GM19099 (cell line): ENCODE results near the gene MAGI2.

ENCODE experiments used
- POLR2A ChIP-seq: IDR thresholded peaks from 3 replicates; pipeline ENCODE4 v1.6.1; 2011; ENCODE audit warnings: low read depth; ENCODE audit not compliant: insufficient read length; ENCODE audit errors: extremely low read depth

The MAGI2 gene

GRCh38 chr7:78703391-78703790 lies 750.1 kb downstream of the MAGI2 start:
- TF ChIP-seq POLR2A, result no peak

- TF ChIP-seq POLR2A, result no peak
Measured at GRCh38 chr7:78702770-78703169, 750.7 kb downstream of the MAGI2 start.

- TF ChIP-seq POLR2A, result no peak
Measured at GRCh38 chr7:78695826-78696225, 757.6 kb downstream of the MAGI2 start.

- TF ChIP-seq POLR2A, result no peak
Measured at GRCh38 chr7:78691584-78691983, 761.9 kb downstream of the MAGI2 start.

- no peak for TF ChIP-seq POLR2A
Measured at GRCh38 chr7:78690174-78690573, 763.3 kb downstream of the MAGI2 start.

- TF ChIP-seq POLR2A, result no peak
Measured at GRCh38 chr7:78688376-78688775, 765.1 kb downstream of the MAGI2 start.

- no peak for TF ChIP-seq POLR2A
Measured at GRCh38 chr7:78686189-78686588, 767.3 kb downstream of the MAGI2 start.

GRCh38 chr7:78684201-78684600 lies 769.3 kb downstream of the MAGI2 start:
- no peak for TF ChIP-seq POLR2A

GRCh38 chr7:78683566-78683965 lies 769.9 kb downstream of the MAGI2 start:
- no peak for TF ChIP-seq POLR2A

GRCh38 chr7:78679112-78679876 lies 774.2 kb downstream of the MAGI2 start:
- TF ChIP-seq POLR2A, result no peak

- TF ChIP-seq POLR2A, result no peak
Measured at GRCh38 chr7:78677391-78677790, 776.1 kb downstream of the MAGI2 start.

GRCh38 chr7:78675511-78675910 lies 778.0 kb downstream of the MAGI2 start:
- no peak for TF ChIP-seq POLR2A

GRCh38 chr7:78673272-78673671 lies 780.2 kb downstream of the MAGI2 start:
- TF ChIP-seq POLR2A, result no peak

- no peak for TF ChIP-seq POLR2A
Measured at GRCh38 chr7:78662939-78663338, 790.5 kb downstream of the MAGI2 start.

- TF ChIP-seq POLR2A, result no peak
Measured at GRCh38 chr7:78649976-78650375, 803.5 kb downstream of the MAGI2 start.

GRCh38 chr7:78649236-78649635 lies 804.2 kb downstream of the MAGI2 start:
- no peak for TF ChIP-seq POLR2A

- TF ChIP-seq POLR2A, result no peak
Measured at GRCh38 chr7:78642751-78643150, 810.7 kb downstream of the MAGI2 start.

- TF ChIP-seq POLR2A, result no peak
Measured at GRCh38 chr7:78638364-78638763, 815.1 kb downstream of the MAGI2 start.

- TF ChIP-seq POLR2A, result no peak
Measured at GRCh38 chr7:78636727-78637126, 816.7 kb downstream of the MAGI2 start.
